Panc1 (cell line): ENCODE measurements around the gene PPHLN1. TPM values are rescaled to one million over a fixed set of nuclear protein-coding genes. Genes with fewer than 3 reads are reported as not detected.

Experiments used
- ATAC-seq: fragments of 200-7000 bp; cut with Tn5 transposase; 2 replicates; pipeline ENCODE4 v1.9.1; 2020; ENCODE audit warnings: mild to moderate bottlenecking, moderate library complexity
- BruUV-seq: library from RNA; stranded (reverse); fragments of 400-500 nt; replicated peaks from 2 replicates; lab custom pipeline; 2021; lab: Mats Ljungman, UMichigan
- CTCF ChIA-PET: fragments of 300-600 bp; sonication (Branson Sonifier 250); formaldehyde crosslinking; loops from one replicate; lab custom pipeline; 2022; ENCODE audit warnings: antibody characterized with exemption; lab: Charles Lee
- POLR2A ChIA-PET: fragments of 300-600 bp; sonication (Branson Sonifier 250); formaldehyde crosslinking; loops from one replicate; lab custom pipeline; 2022; ENCODE audit warnings: antibody characterized with exemption; lab: Charles Lee
- DNase-seq: peaks from one replicate; pipeline ENCODE4 v3.0.0-alpha.2; 2010; ENCODE audit warnings: low read depth, low spot score
- H3K27ac ChIP-seq: 2 replicates; pipeline ENCODE4 v1.5.1; 2011; ENCODE audit warnings: mild to moderate bottlenecking, low read length, inconsistent platforms
- H3K27me3 ChIP-seq: fragments of 200-500 bp; sonication (Bioruptor generic); 2 replicates; pipeline ENCODE4 v1.6.0; 2014; ENCODE audit warnings: low read length, inconsistent platforms; ENCODE audit not compliant: control insufficient read depth, insufficient read depth
- H3K36me3 ChIP-seq: fragments of 200-500 bp; sonication (Bioruptor generic); 2 replicates; pipeline ENCODE4 v1.5.1; 2014; ENCODE audit warnings: inconsistent platforms, mild to moderate bottlenecking, low read length, moderate library complexity; ENCODE audit not compliant: control insufficient read depth, insufficient read depth
- H3K4me1 ChIP-seq: 2 replicates; pipeline ENCODE4 v1.5.1; 2011; ENCODE audit warnings: inconsistent platforms, mild to moderate bottlenecking, low read length, moderate library complexity; ENCODE audit not compliant: control insufficient read depth, insufficient read depth
- H3K4me3 ChIP-seq, 2 experiments: 2 replicates each; pipeline ENCODE4 v1.5.1; 2011 to 2012; ENCODE audit warnings: low read depth in 2 of 2, low read length in 2 of 2, mild to moderate bottlenecking in 2 of 2, inconsistent platforms in 1 of 2, moderate library complexity in 1 of 2
- H3K9me3 ChIP-seq: fragments of 200-500 bp; sonication (Bioruptor generic); 2 replicates; pipeline ENCODE4 v1.5.1; 2014; ENCODE audit warnings: low read depth, mild to moderate bottlenecking, inconsistent platforms, low read length, moderate library complexity; ENCODE audit not compliant: control insufficient read depth, insufficient read depth
- CTCF ChIP-seq: fragments of 450-650 bp; IDR thresholded peaks from 2 replicates; pipeline ENCODE4 v1.5.1; 2017; ENCODE audit warnings: mild to moderate bottlenecking
- POLR2AphosphoS5 ChIP-seq: IDR thresholded peaks from 2 replicates; pipeline ENCODE4 v1.6.1; 2012; ENCODE audit warnings: mild to moderate bottlenecking, low read depth, low read length, moderate library complexity
- REST ChIP-seq, 2 experiments: IDR thresholded peaks; 2 replicates each; pipeline ENCODE4 v1.6.1; 2011 to 2012; ENCODE audit warnings: low read depth in 2 of 2, control low read depth in 1 of 2, low read length in 1 of 2, mild to moderate bottlenecking in 1 of 2, moderate library complexity in 1 of 2; ENCODE audit not compliant: insufficient read depth in 1 of 2
- SIN3A ChIP-seq: IDR thresholded peaks from 2 replicates; pipeline ENCODE4 v1.6.1; 2012; ENCODE audit warnings: low read depth, mild to moderate bottlenecking, low read length, moderate library complexity, borderline replicate concordance; ENCODE audit not compliant: insufficient read depth
- TCF7L2 ChIP-seq: IDR thresholded peaks from 2 replicates; pipeline ENCODE4 v1.6.1; 2011; ENCODE audit warnings: mild to moderate bottlenecking, low read depth, low read length, inconsistent platforms
- in situ Hi-C: cut with HindIII; loops from 2 replicates; pipeline ENCODE4 v1.10.0; 2016; ENCODE audit warnings: low sequenced_read_pairs, low pct_unique_long_range_greater_than_20kb
- intact Hi-C: fragments of 100-400 bp; cut with micrococcal nuclease; formaldehyde crosslinking; loops from one replicate; pipeline ENCODE4 v1.10.0; 2022; ENCODE audit not compliant: unreplicated experiment
- total RNA-seq: library from RNA; stranded (reverse); gene quantifications from one replicate; pipeline ENCODE4 v1.2.1, GENCODE V29; 2021; ENCODE audit not compliant: unreplicated experiment

Gene PPHLN1
- total RNA-seq, 1 experiment from 2014 or later = 56.5 TPM

- no peaks in the 10 kb centered on the region for H3K9me3 ChIP-seq
- in situ Hi-C loops = no loop called here
- no peaks in the 10 kb centered on the region for H3K27me3 ChIP-seq
- CTCF ChIA-PET = no interaction called here
- H3K4me1 ChIP-seq = no peaks in the 10 kb centered on the region
- no peaks in the 10 kb centered on the region for H3K36me3 ChIP-seq
- DNase-seq = no peak
- H3K4me3 ChIP-seq = no peak overlapping the region
- POLR2A ChIA-PET = no interaction called here
- H3K27ac ChIP-seq = no peak overlapping the region
- TF ChIP-seq REST (IDR thresholded peaks at IDR 0.05; ENCODE audit: insufficient read depth in 1 of 2, low read depth in 2 of 2, low read length in 1 of 2) (no peak), SIN3A (no peak), CTCF (no peak), TCF7L2 (no peak), POLR2AphosphoS5 (no peak)
- ATAC-seq = no peak
- BruUV-seq = no TSS peak
- intact Hi-C loops = no loop called here
Observed at GRCh38 chr12:42364692-42365091, 38.7 kb downstream of the PPHLN1 start.

- intact Hi-C loops = no loop called here
- TF ChIP-seq POLR2AphosphoS5 = no peak
- TF ChIP-seq REST (IDR thresholded peaks at IDR 0.05; ENCODE audit: insufficient read depth in 1 of 2, low read depth in 2 of 2, low read length in 1 of 2) = no peak
- no peak for TF ChIP-seq CTCF
- no peak for TF ChIP-seq TCF7L2
- TF ChIP-seq SIN3A = no peak
- H3K4me1 ChIP-seq = no peaks in the 10 kb centered on the region
- H3K4me3 ChIP-seq = no peak overlapping the region
- H3K36me3 ChIP-seq = no peaks in the 10 kb centered on the region
- no peaks in the 10 kb centered on the region for H3K27me3 ChIP-seq
- ATAC-seq (no peak), DNase-seq (no peak)
- H3K27ac ChIP-seq = no peak overlapping the region
- BruUV-seq = no TSS peak
- ChIA-PET CTCF (interaction anchor here (0.7 kb wide), 1 partner anchor 175 kb away, joined by 4 read pairs; no protein-coding TSS in a partner anchor), POLR2A (no interaction called here)
- in situ Hi-C loops = no loop called here
- H3K9me3 ChIP-seq = no peaks in the 10 kb centered on the region
Observed at GRCh38 chr12:42365486-42365885, 39.5 kb downstream of the PPHLN1 start.
